Neutrophil (primary cell): ENCODE data around the gene CKAP5.

Experiments used
- H3K27ac ChIP-seq: fragments of 200-600 bp; sonication (generic); 2 replicates; pipeline ENCODE4 v1.5.1; 2016; ENCODE audit warnings: mild to moderate bottlenecking, moderate library complexity
- H3K27me3 ChIP-seq: fragments of 200-600 bp; sonication (generic); 2 replicates; pipeline ENCODE4 v1.6.0; 2016; ENCODE audit warnings: mild to moderate bottlenecking
- H3K36me3 ChIP-seq: fragments of 200-600 bp; sonication (generic); 2 replicates; pipeline ENCODE4 v1.5.1; 2017
- H3K4me1 ChIP-seq, 2 experiments: fragments of 200-600 bp in 1 of 2; sonication (generic) in 1 of 2; 1 replicate in 1 of 2; 2 replicates in 1 of 2; pipeline versions ENCODE4 v1.5.1 to v1.6.1; 2013 to 2016; ENCODE audit warnings: low read depth in 1 of 2, low read length in 1 of 2, mild to moderate bottlenecking in 1 of 2, moderate library complexity in 1 of 2; ENCODE audit not compliant: control insufficient read depth in 1 of 2, insufficient read depth in 1 of 2
- H3K4me3 ChIP-seq, 2 experiments: fragments of 200-600 bp in 1 of 2; sonication (generic) in 1 of 2; 1 replicate in 1 of 2; 2 replicates in 1 of 2; pipeline ENCODE4 v1.5.1; 2013 to 2016; ENCODE audit warnings: low read depth in 1 of 2, low read length in 1 of 2, mild to moderate bottlenecking in 1 of 2, moderate library complexity in 1 of 2
- H3K9me3 ChIP-seq: fragments of 200-600 bp; sonication (generic); 2 replicates; pipeline ENCODE4 v1.5.1; 2016
- CTCF ChIP-seq: fragments of 200-600 bp; sonication (generic); IDR thresholded peaks from 2 replicates; pipeline ENCODE4 v1.5.1; 2016; ENCODE audit warnings: antibody characterized with exemption

The CKAP5 gene

GRCh38 chr11:46696212-46696558 is 149.9 kb downstream of the CKAP5 start:
- H3K27ac ChIP-seq: no peak overlapping the region
- H3K27me3 ChIP-seq: no peaks in the 10 kb centered on the region
- peaks cover 64% of the 10 kb centered on the region for H3K36me3 ChIP-seq
- no peak overlapping the region for H3K4me3 ChIP-seq
- no peak for TF ChIP-seq CTCF
- H3K4me1 ChIP-seq: peaks cover 33 to 36% of the 10 kb centered on the region in 2 experiments
- no peaks in the 10 kb centered on the region for H3K9me3 ChIP-seq

GRCh38 chr11:46695345-46696211 is 150.5 kb downstream of the CKAP5 start:
- Histone ChIP-seq H3K27ac (no peak overlapping the region), H3K36me3 (peaks cover 70% of the 10 kb centered on the region), H3K4me1 (peaks cover 30 to 34% of the 10 kb centered on the region in 2 experiments), H3K9me3 (no peaks in the 10 kb centered on the region), H3K4me3 (no peak overlapping the region), H3K27me3 (no peaks in the 10 kb centered on the region)
- no peak for TF ChIP-seq CTCF

GRCh38 chr11:46694607-46695006 is 151.5 kb downstream of the CKAP5 start:
- H3K9me3 ChIP-seq: no peaks in the 10 kb centered on the region
- peaks cover 24 to 26% of the 10 kb centered on the region in 2 experiments for H3K4me1 ChIP-seq
- TF ChIP-seq CTCF: no peak
- H3K4me3 ChIP-seq: no peak overlapping the region
- no peaks in the 10 kb centered on the region for H3K27me3 ChIP-seq
- peaks cover 76% of the 10 kb centered on the region for H3K36me3 ChIP-seq
- H3K27ac ChIP-seq: no peak overlapping the region

GRCh38 chr11:46694072-46694471 is 152.0 kb downstream of the CKAP5 start:
- Histone ChIP-seq H3K27ac (no peak overlapping the region), H3K4me3 (no peak overlapping the region), H3K4me1 (peaks cover 18 to 21% of the 10 kb centered on the region in 2 experiments), H3K27me3 (no peaks in the 10 kb centered on the region), H3K36me3 (peaks cover 82% of the 10 kb centered on the region), H3K9me3 (no peaks in the 10 kb centered on the region)
- TF ChIP-seq CTCF: no peak

- Histone ChIP-seq H3K4me1 (peaks cover 14 to 16% of the 10 kb centered on the region in 2 experiments), H3K9me3 (no peaks in the 10 kb centered on the region), H3K4me3 (no peak overlapping the region), H3K36me3 (peaks cover 86% of the 10 kb centered on the region), H3K27ac (no peak overlapping the region), H3K27me3 (no peaks in the 10 kb centered on the region)
- no peak for TF ChIP-seq CTCF
Measured at GRCh38 chr11:46693597-46694012, 152.5 kb downstream of the CKAP5 start.
